Vagina (tissue), 2 donors: Measurements from ENCODE around the gene EPYC. TPM values are rescaled to one million over a fixed set of nuclear protein-coding genes. Genes with fewer than 3 reads are reported as not detected.

Experiments used
- DNase-seq, 2 donors: peaks; one replicate each; pipeline ENCODE4 v3.0.0-alpha.2; 2017; ENCODE audit errors: extremely low spot score in 2 of 2
- H3K27ac ChIP-seq: fragments of 200-600 bp; sonication (generic); one replicate; pipeline ENCODE4 v1.5.1; 2019
- H3K27me3 ChIP-seq: fragments of 200-600 bp; sonication (generic); one replicate; pipeline ENCODE4 v1.5.1; 2019
- H3K36me3 ChIP-seq, 2 donors: fragments of 200-600 bp; sonication (generic); one replicate each; pipeline ENCODE4 v1.5.1; 2017 to 2019
- H3K4me1 ChIP-seq: fragments of 200-600 bp; sonication (generic); one replicate; pipeline ENCODE4 v1.5.1; 2019
- H3K4me3 ChIP-seq, 2 donors: fragments of 200-600 bp; sonication (generic); 1 replicate in 1 of 2; 2 replicates in 1 of 2; pipeline ENCODE4 v1.5.1; 2016 to 2019
- H3K9me3 ChIP-seq: fragments of 200-600 bp; sonication (generic); one replicate; pipeline ENCODE4 v1.5.1; 2019
- POLR2A ChIP-seq, 2 donors: fragments of 450-650 bp; IDR thresholded peaks; one replicate each; pipeline ENCODE4 v1.6.1; 2017; ENCODE audit warnings: antibody characterized with exemption in 2 of 2, mild to moderate bottlenecking in 2 of 2, moderate library complexity in 2 of 2
- POLR2AphosphoS5 ChIP-seq, 2 donors: sonication (generic); formaldehyde crosslinking; IDR thresholded peaks; one replicate each; pipeline ENCODE4 v1.9.0; 2017; ENCODE audit warnings: antibody characterized with exemption in 2 of 2, mild to moderate bottlenecking in 2 of 2, low read depth in 1 of 2; ENCODE audit not compliant: insufficient read depth in 1 of 2
- intact Hi-C: fragments of 100-400 bp; cut with DNase I; formaldehyde crosslinking; loops from one replicate; pipeline ENCODE4 v1.15.1; 2023
- total RNA-seq: library from RNA; depleted of rRNA; stranded (reverse); fragments of >200 nt; gene quantifications from one replicate; pipeline ENCODE4 v1.2.3, GENCODE V29; 2016
- TF ChIP-seq, protein P1 (sequence below), 3 experiments: fragments of 450-650 bp in 2 of 3; fragments of 200-600 bp in 1 of 3; sonication (generic) in 1 of 3; IDR thresholded peaks; one replicate each; pipeline ENCODE4 v1.5.1; 2017 to 2019; ENCODE audit warnings: antibody characterized with exemption in 3 of 3, mild to moderate bottlenecking in 2 of 3, moderate library complexity in 2 of 3

The EPYC gene
- total RNA-seq, 1 donor from 2014 or later = not detected

DNA sequence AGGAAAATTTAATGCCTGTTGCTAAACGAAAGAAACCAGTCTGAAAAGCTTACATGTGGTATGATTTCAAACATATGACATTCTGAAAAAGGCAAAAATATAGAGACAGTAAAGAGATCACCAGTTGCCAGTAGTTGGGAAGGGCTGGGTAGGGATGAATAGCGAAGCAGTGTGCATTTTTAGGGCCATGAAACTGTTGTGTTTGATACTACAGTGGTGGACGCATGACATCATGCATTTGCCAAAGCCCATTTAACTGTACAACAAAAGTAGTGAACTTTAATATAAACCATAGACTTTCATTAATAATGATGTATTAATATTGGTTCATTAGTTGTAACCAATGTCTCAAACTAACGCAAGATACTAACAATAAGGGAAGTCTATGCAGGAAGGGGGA, 14.7 kb upstream of the EPYC start:
- intact Hi-C loops = no loop called here
- H3K27ac ChIP-seq = no peak overlapping the region

DNA sequence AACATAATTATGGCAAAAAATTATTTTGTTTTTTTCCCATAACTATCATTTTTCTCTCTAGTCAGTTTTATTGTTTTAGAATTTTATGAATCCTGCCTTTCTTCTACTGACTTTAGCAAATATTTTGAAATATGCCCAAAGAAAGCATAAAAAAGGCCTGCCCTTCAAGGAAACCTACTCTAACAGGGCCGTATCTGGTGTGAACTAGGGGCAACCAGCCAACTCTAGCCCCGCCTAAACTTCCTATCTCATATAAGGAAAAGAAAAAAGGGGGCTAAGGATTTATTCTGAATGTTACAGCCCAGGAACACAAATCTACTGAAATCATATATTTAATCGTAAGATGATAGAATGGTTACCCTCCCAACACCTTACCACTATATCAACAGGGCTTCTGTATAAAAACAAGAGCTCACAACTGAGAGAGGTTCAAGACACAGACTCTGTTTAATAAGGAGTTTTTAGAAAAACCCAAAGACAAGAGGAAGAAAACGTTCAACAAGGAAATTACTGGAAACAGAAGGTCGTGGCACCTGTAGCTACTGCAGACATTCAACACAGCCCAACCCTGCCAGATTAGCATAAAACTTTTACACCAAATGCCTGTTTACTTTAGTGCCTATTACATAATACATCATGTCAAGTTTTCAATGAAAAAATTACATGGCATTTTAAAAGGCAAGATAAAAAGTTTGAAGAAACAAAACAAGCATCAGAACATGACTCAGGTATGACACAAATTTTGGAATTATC, 12.9 kb upstream of the EPYC start:
- Histone ChIP-seq H3K4me3 (no peak overlapping the region), H3K4me1 (peaks cover 4% of the 10 kb centered on the region), H3K27me3 (no peaks in the 10 kb centered on the region), H3K27ac (no peak overlapping the region), H3K36me3 (no peaks in the 10 kb centered on the region), H3K9me3 (no peaks in the 10 kb centered on the region)
- intact Hi-C loops = no loop called here
- TF ChIP-seq POLR2A (IDR thresholded peaks at IDR 0.05) (no peak), POLR2AphosphoS5 (IDR thresholded peaks at IDR 0.05; ENCODE audit: insufficient read depth in 1 of 2, low read depth in 1 of 2) (no peak)
- TF ChIP-seq, protein P1, sequence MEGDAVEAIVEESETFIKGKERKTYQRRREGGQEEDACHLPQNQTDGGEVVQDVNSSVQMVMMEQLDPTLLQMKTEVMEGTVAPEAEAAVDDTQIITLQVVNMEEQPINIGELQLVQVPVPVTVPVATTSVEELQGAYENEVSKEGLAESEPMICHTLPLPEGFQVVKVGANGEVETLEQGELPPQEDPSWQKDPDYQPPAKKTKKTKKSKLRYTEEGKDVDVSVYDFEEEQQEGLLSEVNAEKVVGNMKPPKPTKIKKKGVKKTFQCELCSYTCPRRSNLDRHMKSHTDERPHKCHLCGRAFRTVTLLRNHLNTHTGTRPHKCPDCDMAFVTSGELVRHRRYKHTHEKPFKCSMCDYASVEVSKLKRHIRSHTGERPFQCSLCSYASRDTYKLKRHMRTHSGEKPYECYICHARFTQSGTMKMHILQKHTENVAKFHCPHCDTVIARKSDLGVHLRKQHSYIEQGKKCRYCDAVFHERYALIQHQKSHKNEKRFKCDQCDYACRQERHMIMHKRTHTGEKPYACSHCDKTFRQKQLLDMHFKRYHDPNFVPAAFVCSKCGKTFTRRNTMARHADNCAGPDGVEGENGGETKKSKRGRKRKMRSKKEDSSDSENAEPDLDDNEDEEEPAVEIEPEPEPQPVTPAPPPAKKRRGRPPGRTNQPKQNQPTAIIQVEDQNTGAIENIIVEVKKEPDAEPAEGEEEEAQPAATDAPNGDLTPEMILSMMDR (IDR thresholded peaks at IDR 0.05) = no peak
- no peak for DNase-seq

More for the DNA sequence above, 14.7 kb upstream of the EPYC start:
- Histone ChIP-seq H3K9me3 (no peaks in the 10 kb centered on the region), H3K27me3 (no peaks in the 10 kb centered on the region), H3K4me3 (no peak overlapping the region), H3K36me3 (no peaks in the 10 kb centered on the region), H3K4me1 (peaks cover 4% of the 10 kb centered on the region)
- no peak for DNase-seq
- TF ChIP-seq POLR2AphosphoS5 (IDR thresholded peaks at IDR 0.05; ENCODE audit: insufficient read depth in 1 of 2, low read depth in 1 of 2) (no peak), POLR2A (IDR thresholded peaks at IDR 0.05) (no peak)
- TF ChIP-seq, protein P1 (IDR thresholded peaks at IDR 0.05) = no peak

DNA sequence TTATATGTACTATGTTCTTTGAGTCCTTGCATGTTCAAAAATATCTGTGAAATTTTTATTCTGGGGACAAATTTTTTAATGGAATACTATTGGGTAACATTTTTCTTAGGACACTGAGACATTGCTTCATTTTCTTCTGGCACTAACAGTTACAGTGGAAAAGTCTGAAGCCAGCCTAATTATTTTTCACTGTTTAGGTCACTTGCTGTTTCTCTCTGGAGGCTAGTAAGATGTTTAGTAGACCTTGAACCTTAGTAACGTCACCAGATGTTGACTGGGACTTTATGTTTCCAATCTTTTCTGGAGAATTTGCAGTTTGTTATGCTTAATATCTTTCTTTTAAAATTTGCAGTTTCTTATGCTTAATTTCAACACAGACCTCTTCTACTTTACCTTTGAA, 12.3 kb upstream of the EPYC start:
- no peaks in the 10 kb centered on the region for H3K27me3 ChIP-seq
- H3K36me3 ChIP-seq = no peaks in the 10 kb centered on the region
- DNase-seq = no peak
- TF ChIP-seq POLR2A (IDR thresholded peaks at IDR 0.05) (no peak), POLR2AphosphoS5 (IDR thresholded peaks at IDR 0.05; ENCODE audit: insufficient read depth in 1 of 2, low read depth in 1 of 2) (no peak)
- TF ChIP-seq, protein P1 (IDR thresholded peaks at IDR 0.05) = no peak
- no peaks in the 10 kb centered on the region for H3K9me3 ChIP-seq
- intact Hi-C loops = no loop called here
- H3K27ac ChIP-seq = no peak overlapping the region
- H3K4me3 ChIP-seq = no peak overlapping the region
- H3K4me1 ChIP-seq = peaks cover 4% of the 10 kb centered on the region

DNA sequence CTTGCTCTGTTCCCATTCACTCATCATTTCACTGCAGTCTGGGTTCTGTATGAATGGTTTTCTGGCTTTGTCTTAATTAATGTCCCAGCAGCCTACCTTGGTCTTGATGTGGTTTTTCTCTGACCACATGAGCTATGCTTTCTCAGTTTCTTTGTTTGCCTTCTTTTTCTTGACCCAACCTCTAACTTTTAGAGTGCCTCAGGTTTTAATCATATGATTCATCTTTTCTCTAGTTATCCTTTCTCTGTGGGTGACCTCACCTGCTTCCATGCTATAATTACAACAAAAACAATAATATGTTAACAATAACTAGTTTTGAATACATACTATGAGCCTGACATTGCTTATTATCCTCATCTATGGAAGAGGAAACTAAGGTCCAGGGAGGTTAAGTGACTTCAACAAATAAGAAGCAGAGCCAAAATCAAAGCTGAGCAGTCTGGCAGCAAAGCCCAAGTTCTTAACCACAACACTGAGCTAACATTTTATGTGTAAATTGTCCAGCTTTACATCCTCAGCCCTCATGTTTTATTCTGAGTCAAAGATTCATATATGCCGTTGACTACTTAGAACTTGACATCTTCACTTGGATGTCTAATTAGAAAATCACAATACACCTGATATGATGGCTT, 4.7 kb upstream of the EPYC start:
- H3K27ac ChIP-seq = no peak overlapping the region
- no peaks in the 10 kb centered on the region for H3K36me3 ChIP-seq
- intact Hi-C loops = no loop called here
- no peak overlapping the region for H3K4me3 ChIP-seq
- H3K9me3 ChIP-seq = no peaks in the 10 kb centered on the region
- H3K4me1 ChIP-seq = no peaks in the 10 kb centered on the region
- no peak for DNase-seq
- H3K27me3 ChIP-seq = no peaks in the 10 kb centered on the region
- TF ChIP-seq, protein P1 (IDR thresholded peaks at IDR 0.05) = no peak
- no peak for TF ChIP-seq POLR2A (IDR thresholded peaks at IDR 0.05)
- TF ChIP-seq POLR2AphosphoS5 (IDR thresholded peaks at IDR 0.05; ENCODE audit: insufficient read depth in 1 of 2, low read depth in 1 of 2) = no peak
